ENCODE data around the gene ALDH3B2. TPM values are rescaled to one million over a fixed set of nuclear protein-coding genes. Genes with fewer than 3 reads are reported as not detected.
"Not testable (repeated sequence)": the region's sequence is repeated elsewhere in the genome, so short reads cannot be mapped to it uniquely, and the experiment has no call there.

Gene ALDH3B2, protein sequence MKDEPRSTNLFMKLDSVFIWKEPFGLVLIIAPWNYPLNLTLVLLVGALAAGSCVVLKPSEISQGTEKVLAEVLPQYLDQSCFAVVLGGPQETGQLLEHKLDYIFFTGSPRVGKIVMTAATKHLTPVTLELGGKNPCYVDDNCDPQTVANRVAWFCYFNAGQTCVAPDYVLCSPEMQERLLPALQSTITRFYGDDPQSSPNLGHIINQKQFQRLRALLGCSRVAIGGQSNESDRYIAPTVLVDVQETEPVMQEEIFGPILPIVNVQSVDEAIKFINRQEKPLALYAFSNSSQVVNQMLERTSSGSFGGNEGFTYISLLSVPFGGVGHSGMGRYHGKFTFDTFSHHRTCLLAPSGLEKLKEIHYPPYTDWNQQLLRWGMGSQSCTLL
- total RNA-seq (2013), result not detected
- polyA plus RNA-seq (not detected), polyA minus RNA-seq (not detected in 2 replicates), total RNA-seq (0 to 0.81 (median 0.08) reads per million in 11 experiments)

DNA sequence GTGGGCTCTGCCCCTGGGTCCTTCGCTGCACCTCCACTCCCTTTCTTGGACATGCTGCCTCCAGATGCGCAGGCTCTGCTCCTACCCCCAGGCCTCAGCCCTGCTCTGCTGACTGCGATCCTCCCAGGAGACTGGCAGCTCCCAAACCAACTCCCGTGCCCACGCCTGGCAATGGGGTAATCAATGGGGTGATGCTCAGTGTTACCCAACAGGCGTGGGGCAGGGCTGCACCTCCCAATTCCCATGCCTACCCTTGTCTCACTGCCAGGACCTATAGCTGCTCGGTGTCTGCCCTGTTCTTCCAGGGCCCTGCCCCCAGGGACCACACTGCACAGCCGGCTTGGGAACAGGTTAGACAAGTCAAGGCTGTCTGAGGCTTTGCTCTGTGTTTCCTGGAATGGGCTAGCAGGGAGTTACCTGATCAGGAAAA, at the start of gene ALDH3B2:
ALDH3B2 (minus strand) TSS at position 182 of the 430 bp plus-strand sequence. CDS start 7,688 bp downstream, outside the sequence.
- Histone ChIP-seq H3K9ac (ENCODE audit: insufficient read depth, low read length, poor library complexity, severe bottlenecking) (no peak within 1 kb of the TSS), H3K36me3 (replicated peaks in 1 of 2; ENCODE audit: control insufficient read depth in 1 of 2, insufficient read depth in 2 of 2, low read length in 2 of 2) (no peaks in the 10 kb centered on the region), H2AFZ (ENCODE audit: insufficient read depth, low read depth, low read length, poor library complexity, severe bottlenecking) (no peak within 1 kb of the TSS), H3K4me2 (replicated peaks; ENCODE audit: extremely low read depth, low read length, poor library complexity, severe bottlenecking) (no peak within 1 kb of the TSS), H3K4me1 (ENCODE audit: control insufficient read depth in 1 of 2, insufficient read depth in 2 of 2, low read length in 2 of 2) (no peaks in the 10 kb centered on the region), H4K20me1 (ENCODE audit: insufficient read depth, low read length) (no peaks in the 10 kb centered on the region), H3K79me2 (ENCODE audit: insufficient read depth, low read length) (no peaks in the 10 kb centered on the region), H3K27me3 (ENCODE audit: control insufficient read depth in 2 of 2, insufficient read depth in 2 of 2, low read length in 2 of 2) (no peaks in the 10 kb centered on the region), H3K4me3 (replicated peaks in 1 of 3; ENCODE audit: low read depth in 2 of 3, low read length in 3 of 3) (no peak within 1 kb of the TSS), H3K27ac (ENCODE audit: low read depth in 1 of 2, low read length in 2 of 2) (no peak within 1 kb of the TSS), H3K9me3 (replicated peaks in 1 of 2; ENCODE audit: control insufficient read depth in 1 of 2, insufficient read depth in 1 of 2, low read length in 2 of 2) (no peaks in the 10 kb centered on the region)
- no peaks in the 10 kb centered on the region for H3K36me3 Mint-ChIP-seq
- TF ChIP-seq, protein P1, sequence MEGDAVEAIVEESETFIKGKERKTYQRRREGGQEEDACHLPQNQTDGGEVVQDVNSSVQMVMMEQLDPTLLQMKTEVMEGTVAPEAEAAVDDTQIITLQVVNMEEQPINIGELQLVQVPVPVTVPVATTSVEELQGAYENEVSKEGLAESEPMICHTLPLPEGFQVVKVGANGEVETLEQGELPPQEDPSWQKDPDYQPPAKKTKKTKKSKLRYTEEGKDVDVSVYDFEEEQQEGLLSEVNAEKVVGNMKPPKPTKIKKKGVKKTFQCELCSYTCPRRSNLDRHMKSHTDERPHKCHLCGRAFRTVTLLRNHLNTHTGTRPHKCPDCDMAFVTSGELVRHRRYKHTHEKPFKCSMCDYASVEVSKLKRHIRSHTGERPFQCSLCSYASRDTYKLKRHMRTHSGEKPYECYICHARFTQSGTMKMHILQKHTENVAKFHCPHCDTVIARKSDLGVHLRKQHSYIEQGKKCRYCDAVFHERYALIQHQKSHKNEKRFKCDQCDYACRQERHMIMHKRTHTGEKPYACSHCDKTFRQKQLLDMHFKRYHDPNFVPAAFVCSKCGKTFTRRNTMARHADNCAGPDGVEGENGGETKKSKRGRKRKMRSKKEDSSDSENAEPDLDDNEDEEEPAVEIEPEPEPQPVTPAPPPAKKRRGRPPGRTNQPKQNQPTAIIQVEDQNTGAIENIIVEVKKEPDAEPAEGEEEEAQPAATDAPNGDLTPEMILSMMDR (IDR thresholded peaks at IDR 0.05), result no peak
- no peak within 1 kb of the TSS for H3K4me3 Mint-ChIP-seq
- H3K27me3 Mint-ChIP-seq (ENCODE audit: low read depth in 3 of 3), result peaks cover 0 to 2% (median 1%) of the 10 kb centered on the region in 3 donors
- H3K4me1 Mint-ChIP-seq, result no peaks in the 10 kb centered on the region
- DNase-seq, result no peak
- intact Hi-C loops (cut with micrococcal nuclease), result no loop called here
- H3K9me3 Mint-ChIP-seq, result peaks cover 0 to 10% (median 5%) of the 10 kb centered on the region in 7 donors
- H3K27ac Mint-ChIP-seq, result no peak within 1 kb of the TSS
- WGBS (ENCODE audit: insufficient coverage), result 96% methylated on average over 8 of the region's 8 CpGs

DNA sequence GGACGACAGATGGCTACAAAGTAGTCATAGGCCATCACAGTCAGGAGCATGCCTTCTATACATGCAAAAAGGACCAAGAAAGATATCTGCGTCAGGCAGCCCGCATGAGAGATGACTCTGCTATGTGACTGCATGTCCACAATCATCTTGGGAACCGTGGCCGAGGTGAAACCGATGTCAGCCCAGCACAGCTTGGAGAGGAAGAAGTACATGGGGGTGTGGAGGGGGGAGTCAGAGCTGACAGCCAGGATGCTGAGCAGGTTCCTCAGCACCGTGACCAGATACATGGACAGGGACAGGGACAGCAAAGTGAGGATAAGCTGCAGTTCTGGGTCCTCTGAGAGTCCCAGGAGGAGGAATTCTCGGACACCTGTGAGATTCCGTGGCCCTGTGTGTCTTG, 48.6 kb upstream of the ALDH3B2 start:
- intact Hi-C loops (cut with micrococcal nuclease); H3K4me3 Mint-ChIP-seq; H4K20me1 ChIP-seq (ENCODE audit: insufficient read depth, low read length); H2AFZ ChIP-seq (ENCODE audit: insufficient read depth, low read depth, low read length, poor library complexity, severe bottlenecking); H3K27ac Mint-ChIP-seq; H3K27ac ChIP-seq (ENCODE audit: low read depth in 1 of 2, low read length in 2 of 2); H3K4me3 ChIP-seq (replicated peaks in 1 of 3; ENCODE audit: low read depth in 2 of 3, low read length in 3 of 3); H3K4me2 ChIP-seq (replicated peaks; ENCODE audit: extremely low read depth, low read length, poor library complexity, severe bottlenecking); H3K36me3 Mint-ChIP-seq; H3K9me3 ChIP-seq (replicated peaks in 1 of 2; ENCODE audit: control insufficient read depth in 1 of 2, insufficient read depth in 1 of 2, low read length in 2 of 2); H3K27me3 ChIP-seq (ENCODE audit: control insufficient read depth in 2 of 2, insufficient read depth in 2 of 2, low read length in 2 of 2); DNase-seq; H3K4me1 ChIP-seq (ENCODE audit: control insufficient read depth in 1 of 2, insufficient read depth in 2 of 2, low read length in 2 of 2); H3K9ac ChIP-seq (ENCODE audit: insufficient read depth, low read length, poor library complexity, severe bottlenecking); H3K79me2 ChIP-seq (ENCODE audit: insufficient read depth, low read length); H3K4me1 Mint-ChIP-seq; H3K27me3 Mint-ChIP-seq (ENCODE audit: low read depth in 3 of 3); H3K36me3 ChIP-seq (replicated peaks in 1 of 2; ENCODE audit: control insufficient read depth in 1 of 2, insufficient read depth in 2 of 2, low read length in 2 of 2); H3K9me3 Mint-ChIP-seq: not testable (repeated sequence)
- WGBS (ENCODE audit: insufficient coverage), result no CpG with 5 or more reads among the region's 9 CpGs

DNA sequence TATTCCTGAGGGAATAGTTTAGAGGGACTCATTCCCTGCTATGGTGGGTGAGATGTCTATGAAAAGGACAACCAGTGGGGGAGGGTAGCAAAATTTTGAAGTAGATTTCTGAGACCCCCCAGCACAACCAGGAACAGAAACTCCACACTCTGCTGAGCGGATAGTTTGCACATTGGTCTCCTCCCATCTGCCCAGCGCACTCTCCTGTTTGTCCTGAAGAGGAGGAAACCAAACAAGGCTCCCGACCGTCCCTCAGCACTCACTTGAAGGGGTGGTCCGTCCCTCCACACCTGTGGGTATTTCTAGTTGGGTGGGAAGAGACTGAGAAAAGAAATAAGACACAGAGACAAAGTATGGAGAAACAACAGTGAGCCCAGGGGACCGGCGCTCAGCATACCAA, 41.8 kb upstream of the ALDH3B2 start:
- not testable (repeated sequence) for DNase-seq; H3K27ac Mint-ChIP-seq; H3K4me1 Mint-ChIP-seq; H3K4me3 ChIP-seq (replicated peaks in 1 of 3; ENCODE audit: low read depth in 2 of 3, low read length in 3 of 3); H3K27ac ChIP-seq (ENCODE audit: low read depth in 1 of 2, low read length in 2 of 2); H3K9me3 Mint-ChIP-seq; H4K20me1 ChIP-seq (ENCODE audit: insufficient read depth, low read length); H3K9me3 ChIP-seq (replicated peaks in 1 of 2; ENCODE audit: control insufficient read depth in 1 of 2, insufficient read depth in 1 of 2, low read length in 2 of 2); H3K4me1 ChIP-seq (ENCODE audit: control insufficient read depth in 1 of 2, insufficient read depth in 2 of 2, low read length in 2 of 2); H3K79me2 ChIP-seq (ENCODE audit: insufficient read depth, low read length); H3K36me3 Mint-ChIP-seq; H3K4me3 Mint-ChIP-seq; H3K9ac ChIP-seq (ENCODE audit: insufficient read depth, low read length, poor library complexity, severe bottlenecking); H3K4me2 ChIP-seq (replicated peaks; ENCODE audit: extremely low read depth, low read length, poor library complexity, severe bottlenecking); H2AFZ ChIP-seq (ENCODE audit: insufficient read depth, low read depth, low read length, poor library complexity, severe bottlenecking); H3K36me3 ChIP-seq (replicated peaks in 1 of 2; ENCODE audit: control insufficient read depth in 1 of 2, insufficient read depth in 2 of 2, low read length in 2 of 2); H3K27me3 ChIP-seq (ENCODE audit: control insufficient read depth in 2 of 2, insufficient read depth in 2 of 2, low read length in 2 of 2)
- intact Hi-C loops (cut with micrococcal nuclease), result loop anchor here in 1 of 2 donors (10.0 kb wide), 1 partner anchor 91 kb away; the partner anchor contains the start of gene NUDT8
- no CpG with 5 or more reads among the region's 7 CpGs for WGBS (ENCODE audit: insufficient coverage)
- peaks cover 13 to 26% (median 17%) of the 10 kb centered on the region in 3 donors for H3K27me3 Mint-ChIP-seq (ENCODE audit: low read depth in 3 of 3)

DNA sequence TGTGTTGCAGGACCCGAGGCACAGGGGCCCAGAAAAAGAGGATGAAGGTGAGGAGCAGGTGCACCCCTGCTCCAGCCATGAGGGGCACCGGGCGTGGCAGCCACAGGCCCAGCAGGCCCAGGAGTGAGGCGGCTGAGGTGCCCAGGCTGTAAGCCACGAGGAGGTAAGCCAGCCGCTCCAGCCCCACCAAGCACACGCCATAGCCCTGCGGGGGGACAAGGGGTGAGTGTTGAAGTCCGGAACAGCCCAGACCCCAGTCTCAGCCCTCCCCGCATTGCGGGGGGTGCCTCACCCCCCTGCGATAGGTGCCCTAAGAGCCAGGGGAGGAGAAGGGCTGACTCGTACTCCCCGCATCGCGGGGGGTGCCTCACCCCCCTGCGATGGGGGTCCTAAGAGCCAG, 41.4 kb upstream of the ALDH3B2 start:
- H3K9me3 ChIP-seq (replicated peaks in 1 of 2; ENCODE audit: control insufficient read depth in 1 of 2, insufficient read depth in 1 of 2, low read length in 2 of 2); H3K9me3 Mint-ChIP-seq; H3K27ac Mint-ChIP-seq; H3K4me3 Mint-ChIP-seq; H3K4me2 ChIP-seq (replicated peaks; ENCODE audit: extremely low read depth, low read length, poor library complexity, severe bottlenecking); H3K36me3 Mint-ChIP-seq; H3K9ac ChIP-seq (ENCODE audit: insufficient read depth, low read length, poor library complexity, severe bottlenecking); DNase-seq; H4K20me1 ChIP-seq (ENCODE audit: insufficient read depth, low read length); H2AFZ ChIP-seq (ENCODE audit: insufficient read depth, low read depth, low read length, poor library complexity, severe bottlenecking); H3K79me2 ChIP-seq (ENCODE audit: insufficient read depth, low read length); H3K4me1 ChIP-seq (ENCODE audit: control insufficient read depth in 1 of 2, insufficient read depth in 2 of 2, low read length in 2 of 2); H3K27ac ChIP-seq (ENCODE audit: low read depth in 1 of 2, low read length in 2 of 2); H3K4me1 Mint-ChIP-seq; H3K36me3 ChIP-seq (replicated peaks in 1 of 2; ENCODE audit: control insufficient read depth in 1 of 2, insufficient read depth in 2 of 2, low read length in 2 of 2); H3K27me3 ChIP-seq (ENCODE audit: control insufficient read depth in 2 of 2, insufficient read depth in 2 of 2, low read length in 2 of 2); H3K4me3 ChIP-seq (replicated peaks in 1 of 3; ENCODE audit: low read depth in 2 of 3, low read length in 3 of 3): not testable (repeated sequence)
- WGBS (ENCODE audit: insufficient coverage), result 85% methylated on average over 3 of the region's 17 CpGs
- peaks cover 15 to 31% (median 18%) of the 10 kb centered on the region in 3 donors for H3K27me3 Mint-ChIP-seq (ENCODE audit: low read depth in 3 of 3)
- intact Hi-C loops (cut with micrococcal nuclease), result loop anchor here in 1 of 2 donors (10.0 kb wide), 1 partner anchor 91 kb away; the partner anchor contains the start of gene NUDT8
